ENCODE results near the gene HP.

The HP gene

GRCh38 chr16:72044296-72044695, 10.0 kb upstream of the HP start:
- no peak for TF ChIP-seq CTCF (IDR thresholded peaks at IDR 0.05)

- TF ChIP-seq CTCF (IDR thresholded peaks at IDR 0.05) = no peak
These were observed 9.4 kb upstream of the HP start for GRCh38 chr16:72044825-72045359.

- no peak for TF ChIP-seq CTCF (IDR thresholded peaks at IDR 0.05)
These were observed 5.2 kb upstream of the HP start for GRCh38 chr16:72049110-72049509.

GRCh38 chr16:72050769-72051464, 3.4 kb upstream of the HP start:
- TF ChIP-seq CTCF (IDR thresholded peaks at IDR 0.05) = no peak

- TF ChIP-seq CTCF (IDR thresholded peaks at IDR 0.05) = no peak
These were observed 2.5 kb upstream of the HP start for GRCh38 chr16:72051818-72052217.

- TF ChIP-seq CTCF (IDR thresholded peaks at IDR 0.05) = no peak
These were observed 1.6 kb downstream of the HP start for GRCh38 chr16:72055911-72056310.

GRCh38 chr16:72060405-72060804, 6.1 kb downstream of the HP start:
- TF ChIP-seq CTCF (IDR thresholded peaks at IDR 0.05) = no peak

- no peak for TF ChIP-seq CTCF (IDR thresholded peaks at IDR 0.05)
These were observed 7.3 kb downstream of the HP start for GRCh38 chr16:72061564-72061963.

Measured in LNCAP (cell line).